ENCODE results near the gene DAPK1. TPM values are rescaled to one million over a fixed set of nuclear protein-coding genes. Genes with fewer than 3 reads are reported as not detected.
A peak's percentile ranks its signal among the peaks of the same experiment; 100 is the strongest.

DAPK1 gene
- total and polyA plus RNA-seq, 2 donors (not counting 3 experiments of a cell fraction or from before 2014, with no cell fraction given) = 58.9 to 119 TPM

DNA sequence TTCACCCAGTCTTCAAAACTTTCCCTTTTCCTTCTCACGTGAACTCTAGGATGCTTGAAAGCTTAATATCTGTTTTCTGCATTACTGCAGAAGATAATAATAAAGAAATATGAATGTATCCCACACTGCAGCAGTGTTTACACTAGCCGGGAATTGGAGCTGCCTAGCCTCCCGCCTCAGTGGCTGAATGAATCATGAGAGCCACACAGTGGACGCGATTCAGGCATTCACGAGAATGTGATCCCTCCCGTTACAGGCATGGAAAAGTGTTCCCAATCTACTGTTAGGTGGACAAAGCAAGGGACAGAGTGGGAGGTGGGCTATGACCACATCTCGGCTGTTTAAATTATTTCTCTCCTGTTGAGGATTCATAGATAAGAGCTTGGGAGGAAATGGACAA is 158.8 kb downstream of the DAPK1 start:
- no TSS peak for BruUV-seq (replicated peaks)
- dilution Hi-C loops (cut with MboI; ENCODE audit: extremely low pct_ligation_motif_present, low sequenced_read_pairs) = no loop called here
- H3K9me1 ChIP-seq (replicated peaks; ENCODE audit: control insufficient read depth, extremely low read depth, insufficient read depth, low read length) = no peaks in the 10 kb centered on the region
- H3K79me2 ChIP-seq (ENCODE audit: control insufficient read depth, insufficient read depth, low read length) = no peaks in the 10 kb centered on the region
- DNase-seq (ENCODE audit: low read depth, low spot score) (peak; percentile 67), FAIRE-seq (peak; percentile 90)
- POLR2A ChIA-PET = no interaction called here
- TF ChIP-seq EZH2 (IDR thresholded peaks at IDR 0.05; ENCODE audit: borderline replicate concordance, low read depth, low read length, severe bottlenecking) = no peak
- TF ChIP-seq, protein P1, sequence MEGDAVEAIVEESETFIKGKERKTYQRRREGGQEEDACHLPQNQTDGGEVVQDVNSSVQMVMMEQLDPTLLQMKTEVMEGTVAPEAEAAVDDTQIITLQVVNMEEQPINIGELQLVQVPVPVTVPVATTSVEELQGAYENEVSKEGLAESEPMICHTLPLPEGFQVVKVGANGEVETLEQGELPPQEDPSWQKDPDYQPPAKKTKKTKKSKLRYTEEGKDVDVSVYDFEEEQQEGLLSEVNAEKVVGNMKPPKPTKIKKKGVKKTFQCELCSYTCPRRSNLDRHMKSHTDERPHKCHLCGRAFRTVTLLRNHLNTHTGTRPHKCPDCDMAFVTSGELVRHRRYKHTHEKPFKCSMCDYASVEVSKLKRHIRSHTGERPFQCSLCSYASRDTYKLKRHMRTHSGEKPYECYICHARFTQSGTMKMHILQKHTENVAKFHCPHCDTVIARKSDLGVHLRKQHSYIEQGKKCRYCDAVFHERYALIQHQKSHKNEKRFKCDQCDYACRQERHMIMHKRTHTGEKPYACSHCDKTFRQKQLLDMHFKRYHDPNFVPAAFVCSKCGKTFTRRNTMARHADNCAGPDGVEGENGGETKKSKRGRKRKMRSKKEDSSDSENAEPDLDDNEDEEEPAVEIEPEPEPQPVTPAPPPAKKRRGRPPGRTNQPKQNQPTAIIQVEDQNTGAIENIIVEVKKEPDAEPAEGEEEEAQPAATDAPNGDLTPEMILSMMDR (IDR thresholded peaks at IDR 0.05; ENCODE audit: extremely low read depth in 1 of 2, insufficient read depth in 1 of 2, low read depth in 1 of 2, low read length in 2 of 2) = no peak
- no peak for TF ChIP-seq MYC (IDR thresholded peaks at IDR 0.05; ENCODE audit: low read depth, low read length)
- TF ChIP-seq JUN (IDR thresholded peaks at IDR 0.05; ENCODE audit: borderline replicate concordance, insufficient read depth, insufficient read length, low read depth) = no peak
- TF ChIP-seq GATA2 (IDR thresholded peaks at IDR 0.05; ENCODE audit: insufficient read depth, insufficient read length, low read depth, low read length) = no peak
- TF ChIP-seq POLR2AphosphoS5 (IDR thresholded peaks at IDR 0.05; ENCODE audit: insufficient read depth, low read depth, low read length) = no peak
- TF ChIP-seq MAX (IDR thresholded peaks at IDR 0.05; ENCODE audit: insufficient read depth, insufficient read length) = no peak
- TF ChIP-seq POLR2A (IDR thresholded peaks at IDR 0.05; ENCODE audit: low read depth, low read length) = no peak
- TF ChIP-seq FOS (IDR thresholded peaks at IDR 0.05; ENCODE audit: borderline replicate concordance, insufficient read depth, low read length) = no peak
- H2AFZ ChIP-seq (ENCODE audit: low read depth, low read length) = peak overlapping the region; percentile 28
- H3K4me3 ChIP-seq (replicated peaks in 1 of 3; ENCODE audit: insufficient read depth in 1 of 3, low read depth in 1 of 3, low read length in 3 of 3) = no peak overlapping the region
- no peaks in the 10 kb centered on the region for H3K27me3 ChIP-seq (ENCODE audit: control insufficient read depth in 2 of 2, insufficient read depth in 2 of 2, low read length in 2 of 2)
- H3K9me3 ChIP-seq (replicated peaks; ENCODE audit: control insufficient read depth, insufficient read depth, low read length) = no peaks in the 10 kb centered on the region
- H4K20me1 ChIP-seq (replicated peaks; ENCODE audit: control insufficient read depth, extremely low read depth, insufficient read depth, low read length) = no peaks in the 10 kb centered on the region
- intact Hi-C loops (cut with micrococcal nuclease) = no loop called here
- peaks cover 6 to 27% of the 10 kb centered on the region in 2 experiments for H3K36me3 ChIP-seq (ENCODE audit: control insufficient read depth in 2 of 2, extremely low read depth in 1 of 2, insufficient read depth in 2 of 2, low read length in 2 of 2)
- peaks cover 12% of the 10 kb centered on the region for H3K4me1 ChIP-seq (ENCODE audit: control insufficient read depth, extremely low read depth, insufficient read depth, low read length)
- peak overlapping the region; percentile 19 for H3K4me2 ChIP-seq (ENCODE audit: insufficient read depth, low read length)
- H3K27ac ChIP-seq (ENCODE audit: insufficient read depth, low read depth, low read length) = peak overlapping the region; percentile 44
- peak overlapping the region; percentile 17 for H3K9ac ChIP-seq (replicated peaks; ENCODE audit: extremely low read depth, insufficient read depth, low read length)
- CTCF ChIA-PET = interaction anchor here (0.7 to 3.3 kb wide), 14 partner anchors 15 to 1242 kb away, joined by 3 to 21 read pairs (median 5); partner anchors contain the start of gene DAPK1
